ENCODE measurements around the gene FHOD3.

DNA sequence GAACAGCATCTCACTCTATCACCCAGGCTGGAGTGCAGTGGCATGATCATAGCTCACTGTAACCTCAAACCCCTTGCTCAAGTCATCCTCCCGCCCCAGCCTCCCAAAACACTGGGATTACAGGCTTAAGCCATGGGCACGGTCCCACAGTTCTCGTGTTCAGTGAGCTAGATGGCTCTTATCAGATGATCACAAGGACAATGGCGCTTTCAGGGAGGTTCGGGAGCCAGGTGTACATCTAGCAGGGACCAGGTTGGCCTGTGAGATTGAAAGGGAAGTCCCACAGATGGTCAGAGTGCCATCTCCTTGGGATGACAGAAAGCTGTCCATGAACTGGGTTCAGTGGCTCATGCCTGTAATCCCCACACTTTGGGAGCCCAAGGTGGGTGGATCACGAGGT lies 14.1 kb upstream of the FHOD3 start:
- no peak for TF ChIP-seq CTCF (conservative IDR thresholded peaks at IDR 0.05)
- TF ChIP-seq EZH2 (IDR thresholded peaks at IDR 0.05; ENCODE audit: low read depth) = no peak

Measured in PC-9 (cell line).